H1 (cell line): ENCODE data around the gene PA2G4. TPM values are rescaled to one million over a fixed set of nuclear protein-coding genes. Genes with fewer than 3 reads are reported as not detected.

Experiments
- CTCF ChIA-PET: fragments of 300-600 bp; sonication (Branson Sonifier 250); formaldehyde crosslinking; loops from one replicate; lab custom pipeline; 2021; ENCODE audit not compliant: partially characterized antibody; lab: Charles Lee
- POLR2A ChIA-PET: fragments of 300-600 bp; sonication (Branson Sonifier 250); formaldehyde crosslinking; loops from one replicate; lab custom pipeline; 2021; ENCODE audit warnings: inconsistent platforms; ENCODE audit not compliant: partially characterized antibody; lab: Charles Lee
- DNase-seq, 2 experiments: peaks; one replicate each; pipeline versions ENCODE4 v3.0.0 to v3.0.0-alpha.2; 2010 to 2022; ENCODE audit warnings: low spot score in 2 of 2, low read depth in 1 of 2, mixed read lengths in 1 of 2
- FAIRE-seq: peaks from 2 replicates; lab custom pipeline; 2011; peaks lifted over from hg19 to GRCh38; lab: Jason Lieb, UNC
- H2AFZ ChIP-seq: 2 replicates; pipeline ENCODE4 v1.8.1; 2012; ENCODE audit warnings: low read length, inconsistent platforms
- H2AK5ac ChIP-seq: 2 replicates; pipeline ENCODE4 v1.6.1; 2013; ENCODE audit warnings: low read depth, low read length
- H2BK120ac ChIP-seq: replicated peaks from 2 replicates; pipeline ENCODE3; 2013; ENCODE audit warnings: low read depth, low read length, inconsistent platforms
- H2BK12ac ChIP-seq: 2 replicates; pipeline ENCODE4 v1.6.1; 2013; ENCODE audit warnings: low read depth, low read length
- H2BK15ac ChIP-seq: 2 replicates; pipeline ENCODE4 v1.6.1; 2013; ENCODE audit warnings: low read length
- H2BK20ac ChIP-seq: 2 replicates; pipeline ENCODE4 v1.6.1; 2013; ENCODE audit warnings: low read length
- H2BK5ac ChIP-seq: 2 replicates; pipeline ENCODE4 v1.6.1; 2013; ENCODE audit warnings: low read depth, low read length
- H3K14ac ChIP-seq: 2 replicates; pipeline ENCODE4 v1.6.1; 2013; ENCODE audit warnings: inconsistent platforms; ENCODE audit not compliant: insufficient read length
- H3K18ac ChIP-seq: 2 replicates; pipeline ENCODE4 v1.6.1; 2013; ENCODE audit warnings: low read length; ENCODE audit errors: extremely low read depth
- H3K23ac ChIP-seq: 2 replicates; pipeline ENCODE4 v1.6.1; 2013; ENCODE audit warnings: inconsistent platforms; ENCODE audit not compliant: insufficient read length
- H3K23me2 ChIP-seq: 2 replicates; pipeline ENCODE4 v1.6.1; 2013; ENCODE audit warnings: low read depth, low read length
- H3K27ac ChIP-seq: 2 replicates; pipeline ENCODE4 v1.6.1; 2011; ENCODE audit warnings: low read depth, low read length, inconsistent platforms
- H3K27me3 ChIP-seq, 4 experiments: replicated peaks in 1 of 4; 1 replicate in 1 of 4; 2 replicates in 3 of 4; pipeline versions ENCODE4 v1.6.1 to v1.8.1; 2011 to 2013; ENCODE audit warnings: low read length in 3 of 4, mild to moderate bottlenecking in 3 of 4, inconsistent platforms in 2 of 4, mixed read lengths in 2 of 4, moderate library complexity in 1 of 4; ENCODE audit not compliant: control insufficient read depth in 3 of 4, insufficient read depth in 3 of 4; ENCODE audit errors: extremely low read depth in 1 of 4
- H3K36me3 ChIP-seq, 4 experiments: 2 replicates each; pipeline versions ENCODE4 v1.6.1 to v1.8.1; 2011 to 2013; ENCODE audit warnings: mild to moderate bottlenecking in 4 of 4, low read length in 3 of 4, moderate library complexity in 2 of 4, control low read depth in 1 of 4, inconsistent platforms in 1 of 4; ENCODE audit not compliant: insufficient read depth in 4 of 4, control insufficient read depth in 2 of 4
- H3K4ac ChIP-seq: replicated peaks from 2 replicates; pipeline ENCODE3; 2013; ENCODE audit warnings: low read length, low read depth, mixed read lengths, inconsistent platforms; ENCODE audit not compliant: insufficient read length
- H3K4me1 ChIP-seq, 4 experiments: replicated peaks in 1 of 4; 1 replicate in 1 of 4; 2 replicates in 3 of 4; pipeline versions ENCODE4 v1.6.1 to v1.8.1; 2011 to 2013; ENCODE audit warnings: low read length in 3 of 4, inconsistent platforms in 2 of 4, mixed read lengths in 1 of 4; ENCODE audit not compliant: insufficient read depth in 4 of 4, control insufficient read depth in 3 of 4
- H3K4me2 ChIP-seq, 2 experiments: 2 replicates each; pipeline versions ENCODE4 v1.6.1 to v1.8.1; 2011 to 2013; ENCODE audit warnings: low read depth in 2 of 2, low read length in 2 of 2, control low read depth in 1 of 2, inconsistent platforms in 1 of 2, mild to moderate bottlenecking in 1 of 2; ENCODE audit not compliant: insufficient read depth in 1 of 2
- H3K4me3 ChIP-seq, 4 experiments: fragments of 200-600, 300-600 bp in 1 of 4; sonication (generic), shearing (Covaris generic), sonication (Bioruptor Twin) in 1 of 4; 2 replicates each; pipeline versions ENCODE4 v1.5.1 to v1.8.1; 2011 to 2016; ENCODE audit warnings: low read length in 4 of 4, low read depth in 3 of 4, control low read depth in 2 of 4, inconsistent platforms in 2 of 4, mild to moderate bottlenecking in 2 of 4, mixed read lengths in 1 of 4, moderate library complexity in 1 of 4; ENCODE audit not compliant: insufficient read depth in 2 of 4; ENCODE audit errors: extremely low read depth in 1 of 4
- H3K56ac ChIP-seq: replicated peaks from 2 replicates; pipeline ENCODE3; 2013; ENCODE audit warnings: low read depth, mild to moderate bottlenecking, mixed read lengths, low read length, inconsistent platforms; ENCODE audit not compliant: insufficient read length
- H3K79me1 ChIP-seq: 2 replicates; pipeline ENCODE4 v1.6.1; 2013; ENCODE audit warnings: low read depth, low read length, control low read depth
- H3K79me2 ChIP-seq, 2 experiments: 2 replicates each; pipeline versions ENCODE4 v1.6.1 to v1.8.1; 2012 to 2013; ENCODE audit warnings: low read length in 2 of 2, mild to moderate bottlenecking in 2 of 2, inconsistent platforms in 1 of 2; ENCODE audit not compliant: insufficient read depth in 2 of 2, control insufficient read depth in 1 of 2
- H3K9ac ChIP-seq, 4 experiments: replicated peaks in 1 of 4; 1 replicate in 1 of 4; 2 replicates in 3 of 4; pipeline versions ENCODE4 v1.6.1 to v1.8.1; 2011 to 2013; ENCODE audit warnings: low read depth in 3 of 4, low read length in 3 of 4, control low read depth in 2 of 4, mild to moderate bottlenecking in 2 of 4, moderate library complexity in 2 of 4, inconsistent platforms in 1 of 4; ENCODE audit errors: extremely low read depth in 1 of 4
- H3K9me3 ChIP-seq, 2 experiments: 2 replicates each; pipeline versions ENCODE4 v1.6.1 to v1.8.1; 2012 to 2013; ENCODE audit warnings: mild to moderate bottlenecking in 2 of 2, moderate library complexity in 2 of 2, control low read depth in 1 of 2, inconsistent platforms in 1 of 2, low read depth in 1 of 2, low read length in 1 of 2, mixed read lengths in 1 of 2; ENCODE audit not compliant: insufficient read depth in 2 of 2
- H4K20me1 ChIP-seq, 2 experiments: replicated peaks in 1 of 2; 2 replicates each; pipeline versions ENCODE3 to v1.8.1; 2011 to 2013; ENCODE audit warnings: inconsistent platforms in 2 of 2, low read length in 2 of 2, mild to moderate bottlenecking in 1 of 2; ENCODE audit not compliant: insufficient read depth in 2 of 2, control insufficient read depth in 1 of 2
- H4K5ac ChIP-seq: 2 replicates; pipeline ENCODE4 v1.6.1; 2013; ENCODE audit warnings: low read length, low read depth, mixed read lengths, inconsistent platforms; ENCODE audit not compliant: insufficient read length
- H4K8ac ChIP-seq: 2 replicates; pipeline ENCODE4 v1.8.0; 2013; ENCODE audit warnings: mild to moderate bottlenecking, moderate library complexity, low read length, inconsistent platforms; ENCODE audit not compliant: insufficient read depth; ENCODE audit errors: extremely low read depth
- H4K91ac ChIP-seq: replicated peaks from 2 replicates; pipeline ENCODE3; 2013; ENCODE audit warnings: low read length, mixed read lengths, inconsistent platforms; ENCODE audit not compliant: insufficient read length
- EGR1 ChIP-seq: IDR thresholded peaks from 2 replicates; pipeline ENCODE4 v1.6.1; 2011; ENCODE audit warnings: low read depth, low read length, borderline replicate concordance
- FOSL1 ChIP-seq: IDR thresholded peaks from 2 replicates; pipeline ENCODE4 v1.6.1; 2011; ENCODE audit warnings: mild to moderate bottlenecking, low read depth, low read length, moderate library complexity; ENCODE audit not compliant: insufficient read depth
- WGBS, 2 experiments: shearing (Covaris generic) in 1 of 2; methylation state at CpG; one replicate each; pipeline versions ENCODE4 v1.1.6 to v1.1.7; 2013 to 2015; ENCODE audit warnings: low lambda C conversion rate in 2 of 2, mixed read lengths in 2 of 2, inconsistent platforms in 1 of 2, low coverage in 1 of 2, missing lambda C conversion rate in 1 of 2; ENCODE audit not compliant: insufficient replicate concordance in 2 of 2, insufficient coverage in 1 of 2, insufficient read length in 1 of 2; ENCODE audit errors: extremely low coverage in 1 of 2, missing lambda C conversion rate in 1 of 2; 5-methylcytosine and 5-hydroxymethylcytosine counted together
- polyA plus RNA-seq, 7 experiments: library from polyadenylated mRNA; depleted of rRNA in 3 of 7; stranded (reverse) in 5 of 7; unstranded in 2 of 7; fragments of >200 nt in 5 of 7; fragments of 200-250 nt in 2 of 7; gene quantifications; 1 replicate in 5 of 7; 2 replicates in 1 of 7; 4 replicates in 1 of 7; pipeline versions ENCODE4 v1.2.1 to v1.2.3, GENCODE V29; 2011 to 2013; ENCODE audit warnings: missing spikeins in 2 of 7, mixed read lengths in 2 of 7
- total RNA-seq: library from RNA; stranded (reverse); fragmentation: NEBNext Ultra II Directional; extraction: Animal tissue kit (Norgen Biotek cat#: 25700); gene quantifications from 2 replicates; pipeline ENCODE4 v1.2.1, GENCODE V29; 2021

Gene PA2G4
- total and polyA plus RNA-seq, 2 of the 8 experiments (the other 6 are each of a cell fraction or from before 2014, with no cell fraction given): 159 to 242 TPM

GRCh38 chr12:56102683-56103065 is 1.7 kb upstream of the PA2G4 start:
- Histone ChIP-seq H3K4me1 (peaks cover 0 to 9% (median 3%) of the 10 kb centered on the region in 4 experiments; a peak in 5 of 7 replicates), H3K27ac (no peak overlapping the region), H3K56ac (no peak overlapping the region), H3K9me3 (no peaks in the 10 kb centered on the region), H2AFZ (no peak overlapping the region), H3K79me2 (peaks cover 21 to 31% of the 10 kb centered on the region in 2 experiments), H2BK20ac (no peak overlapping the region), H4K20me1 (peaks cover 4 to 5% of the 10 kb centered on the region in 2 experiments), H4K5ac (no peak overlapping the region), H3K23ac (no peak overlapping the region), H3K18ac (no peak overlapping the region), H4K8ac (no peak overlapping the region), H3K14ac (no peak overlapping the region), H4K91ac (no peak overlapping the region), H3K4me3 (no peak overlapping the region), H2BK120ac (no peak overlapping the region), H3K27me3 (no peaks in the 10 kb centered on the region), H3K79me1 (0 out of 2 replicates have a peak, but pooled peaks cover 2% of the 10 kb centered on the region), H3K9ac (no peak overlapping the region), H3K23me2 (peaks cover 8% of the 10 kb centered on the region), H3K36me3 (peaks cover 22 to 56% (median 43%) of the 10 kb centered on the region in 4 experiments), H2BK5ac (no peak overlapping the region), H2BK12ac (no peak overlapping the region), H2AK5ac (no peak overlapping the region), H3K4ac (no peak overlapping the region), H2BK15ac (no peak overlapping the region), H3K4me2 (no peak overlapping the region; a peak in 1 of 4 replicates)
- 85% methylated on average over 1 of the region's 1 CpG; no CpG with 5 or more reads in 1 of the 2 experiments for WGBS, 2 experiments
- CTCF ChIA-PET: interaction anchor here (1.1 to 7.2 kb wide), 8 partner anchors 8 to 107 kb away, joined by 3 to 34 read pairs (median 6); partner anchors contain the start of genes ERBB3, SMARCC2 and ZC3H10
- POLR2A ChIA-PET: interaction anchor here (0.6 to 11.1 kb wide), 7 partner anchors 10 to 87 kb away, joined by 4 to 267 read pairs (median 35); partner anchors contain the start of genes ERBB3, MYL6, RPL41 and SMARCC2
- FAIRE-seq: no peak
- DNase-seq: no peak
- no peak for TF ChIP-seq EGR1
- no peak for TF ChIP-seq FOSL1
